NCI-H2081 (cell line): ENCODE results near the gene MTUS2.

Source experiments
- DNase-seq, 2 experiments: peaks; one replicate each; lab custom pipeline; 2025; lab: John Stamatoyannopoulos, UW

The MTUS2 gene

GRCh38 chr13:29484796-29485195, 664.7 kb downstream of the MTUS2 start:
- DNase-seq: no peak

DNA sequence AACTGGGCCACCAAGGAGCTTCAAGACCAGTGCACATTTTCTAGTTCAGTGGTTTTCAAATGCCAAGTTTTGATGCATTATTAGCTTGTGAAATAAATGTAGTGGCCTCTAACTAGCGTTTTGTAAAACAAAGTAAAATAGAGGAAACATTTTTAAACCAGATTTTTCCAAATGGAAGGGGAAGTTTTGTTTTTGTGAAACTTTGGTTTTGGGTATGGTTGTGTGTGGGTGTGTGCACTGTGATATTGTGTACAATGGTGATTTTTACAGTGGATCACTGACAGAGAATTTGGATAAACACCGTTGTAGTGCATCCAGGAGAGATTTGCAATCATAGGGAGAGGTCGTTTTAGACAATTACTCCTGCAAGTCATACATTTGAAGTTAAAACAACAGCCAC, 666.4 kb downstream of the MTUS2 start:
- no peak for DNase-seq

GRCh38 chr13:29487466-29488454, 667.6 kb downstream of the MTUS2 start:
- DNase-seq: no peak

- no peak for DNase-seq
Measured at GRCh38 chr13:29489650-29490560, 669.8 kb downstream of the MTUS2 start.

DNA sequence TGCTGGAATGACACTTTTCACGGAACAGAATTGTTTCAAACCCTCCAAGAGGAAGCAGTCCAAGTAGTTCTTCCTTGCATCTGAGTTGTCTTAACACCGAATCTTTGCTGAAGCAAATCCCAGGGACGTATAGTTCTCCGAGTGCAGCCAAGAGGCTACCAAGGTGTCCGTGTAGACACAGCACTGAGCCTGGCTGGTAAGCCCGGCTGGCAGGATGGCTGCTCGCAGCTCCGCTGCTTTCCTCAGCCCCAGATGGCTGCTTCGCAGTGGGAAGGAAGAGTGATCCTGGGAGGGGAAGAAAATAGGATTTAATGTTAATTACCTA, 670.4 kb downstream of the MTUS2 start:
- no peak for DNase-seq

DNA sequence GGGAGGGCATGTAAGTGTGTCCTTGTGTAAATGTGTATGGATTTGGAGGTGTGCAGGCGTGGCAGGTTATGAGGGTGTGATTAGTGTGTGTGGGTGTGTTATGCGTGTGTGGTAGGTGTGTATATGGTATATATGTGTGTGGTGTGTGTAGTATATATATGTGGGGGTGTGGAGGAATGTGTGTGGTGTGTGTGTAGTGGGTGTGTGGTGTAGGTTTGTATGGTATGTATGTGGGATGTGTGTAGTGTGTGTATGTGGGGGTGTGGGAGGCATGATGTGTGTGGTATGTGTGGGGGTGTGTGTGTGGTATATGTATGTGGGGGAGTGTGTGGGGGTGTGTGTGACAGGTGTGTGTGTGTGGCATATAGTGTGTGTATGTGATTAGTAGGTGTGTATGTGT, 671.1 kb downstream of the MTUS2 start:
- DNase-seq: no peak

DNA sequence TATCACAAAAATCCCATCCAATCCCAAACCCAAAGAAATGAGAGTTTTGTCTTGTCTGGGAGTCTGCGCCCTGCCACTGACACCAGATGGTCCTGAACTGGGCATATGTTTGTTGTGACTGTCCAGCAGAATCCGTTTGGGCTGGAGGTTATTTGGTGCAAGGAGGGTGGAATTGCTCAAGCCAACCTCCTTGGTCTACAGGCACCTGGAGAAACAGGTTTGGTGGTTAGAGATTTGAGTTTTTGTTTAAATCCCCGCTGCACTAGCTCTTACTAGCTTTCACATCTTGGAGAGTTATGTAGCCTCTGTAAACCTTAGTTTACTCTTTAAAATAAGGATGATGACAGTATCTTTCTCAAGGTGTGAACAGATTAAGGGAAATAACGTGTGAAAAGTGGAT, 673.7 kb downstream of the MTUS2 start:
- no peak for DNase-seq

- no peak for DNase-seq
Measured at GRCh38 chr13:29494520-29494919, 674.4 kb downstream of the MTUS2 start.

DNA sequence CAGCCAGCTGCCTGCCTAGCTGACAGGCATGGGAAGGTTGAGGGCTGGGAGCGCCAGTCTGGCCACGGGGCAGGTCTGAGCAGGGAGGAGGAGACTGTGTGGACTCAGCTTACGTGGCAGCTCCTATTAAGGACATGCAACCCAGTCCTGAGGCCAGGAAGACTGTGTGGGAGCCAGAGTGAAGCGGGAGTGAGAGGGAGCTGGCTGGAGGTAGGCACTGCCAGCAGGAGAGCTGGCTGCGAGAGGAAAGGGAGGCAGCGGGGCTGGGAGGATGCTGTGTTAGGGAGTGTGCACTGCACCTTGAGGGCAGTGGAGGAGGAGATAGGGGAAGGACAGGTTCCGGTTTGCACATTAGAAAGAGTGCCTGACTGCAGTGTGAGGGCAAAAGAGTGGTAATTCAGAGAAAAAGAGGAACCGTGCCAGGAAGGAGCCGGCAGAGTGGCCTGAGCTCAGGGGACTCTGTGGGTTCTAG, 676.1 kb downstream of the MTUS2 start:
- DNase-seq: no peak

- no peak for DNase-seq
Measured at GRCh38 chr13:29497137-29497654, 677.1 kb downstream of the MTUS2 start.

- no peak for DNase-seq
Measured at GRCh38 chr13:29498426-29499040, 678.4 kb downstream of the MTUS2 start.

- no peak for DNase-seq
Measured at GRCh38 chr13:29499506-29500165, 679.5 kb downstream of the MTUS2 start.

GRCh38 chr13:29500386-29500785, 680.2 kb downstream of the MTUS2 start:
- no peak for DNase-seq

GRCh38 chr13:29501674-29502073, 681.5 kb downstream of the MTUS2 start:
- no peak for DNase-seq

DNA sequence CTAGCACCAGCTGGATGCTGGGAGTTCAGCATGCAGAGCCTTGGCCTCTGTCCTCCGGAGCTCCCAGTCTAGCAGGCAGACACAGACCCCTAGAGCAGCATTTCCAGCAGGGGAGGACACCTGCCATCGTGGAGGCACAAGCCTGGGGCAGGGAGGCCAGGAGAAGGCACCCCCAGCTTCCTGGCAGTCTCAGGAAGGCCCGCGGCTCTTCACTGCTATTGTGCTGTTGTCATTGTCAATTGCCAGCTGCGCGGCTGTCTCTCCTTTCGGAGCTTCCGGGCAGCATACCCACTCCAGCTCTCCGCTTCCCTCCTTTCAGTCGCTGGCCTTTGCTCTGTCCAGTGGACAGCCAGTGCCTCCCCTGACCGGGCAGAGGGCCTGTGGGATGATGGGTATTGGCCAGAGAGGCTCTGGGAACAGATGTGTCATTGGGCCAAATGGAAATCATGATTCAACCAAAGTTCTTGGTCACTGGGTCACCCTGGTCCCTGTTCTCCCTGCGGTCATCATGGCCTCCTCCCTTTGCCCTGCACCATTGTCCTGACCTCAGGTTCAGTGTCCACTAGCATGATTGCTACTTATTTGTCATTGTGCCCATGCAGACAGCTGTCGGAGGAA, 682.4 kb downstream of the MTUS2 start:
- DNase-seq: no peak

DNA sequence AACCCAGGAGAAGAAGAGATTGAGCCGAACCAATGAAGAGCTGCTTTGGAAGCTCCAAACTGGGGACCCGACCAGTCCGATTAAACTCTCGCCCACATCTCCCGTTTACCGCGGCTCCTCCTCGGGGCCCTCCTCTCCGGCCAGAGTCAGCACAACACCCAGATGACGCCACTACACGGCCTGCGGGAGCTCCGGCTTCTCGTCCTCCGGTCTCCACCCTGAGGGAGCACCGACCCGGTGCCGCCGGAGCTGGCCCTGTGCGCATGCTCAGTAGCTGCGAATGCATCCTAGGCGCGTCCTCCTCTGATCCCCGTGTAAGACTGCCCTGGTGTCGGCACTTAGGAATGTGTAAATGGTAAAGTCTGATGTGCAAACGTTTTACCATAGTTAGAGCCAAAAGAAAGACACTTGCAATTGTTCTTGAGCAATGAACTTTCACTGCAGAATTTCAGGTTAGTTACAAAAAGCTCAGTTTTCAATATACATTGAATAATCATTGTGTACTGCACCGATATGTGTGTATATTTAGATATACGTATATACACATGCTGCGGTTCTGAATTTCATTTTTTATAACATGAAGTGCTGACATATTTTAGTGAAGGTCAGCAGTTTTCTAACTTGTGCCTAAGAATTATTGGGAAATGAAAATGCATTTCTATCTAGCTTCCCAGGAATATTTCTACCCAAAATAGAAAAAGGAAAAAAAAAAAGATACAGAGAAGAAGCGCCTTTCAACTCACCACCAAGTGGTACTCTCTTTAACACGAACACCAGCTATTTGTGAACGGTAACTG, 683.1 kb downstream of the MTUS2 start:
- no peak for DNase-seq

DNA sequence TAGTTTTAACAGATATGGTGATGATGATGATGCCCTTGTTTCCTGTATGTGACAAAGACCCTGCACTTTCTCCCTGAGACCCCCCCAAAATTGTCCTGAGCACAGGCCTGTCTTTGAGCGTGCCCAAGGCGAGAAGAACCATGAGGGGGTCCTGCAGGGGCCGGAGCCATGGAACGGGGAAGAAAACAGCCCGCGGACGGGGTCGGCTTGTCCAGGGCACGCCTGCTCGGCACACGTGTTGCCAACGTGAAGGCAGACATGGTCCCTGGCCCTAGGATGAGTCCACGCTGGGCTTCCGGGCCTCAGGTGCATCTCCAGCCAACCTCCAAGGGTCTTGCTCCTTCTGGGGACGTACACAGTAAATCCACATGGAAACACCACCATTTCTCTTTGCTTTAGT, 684.6 kb downstream of the MTUS2 start:
- no peak for DNase-seq

GRCh38 chr13:29505511-29505910, 685.4 kb downstream of the MTUS2 start:
- DNase-seq: no peak

- no peak for DNase-seq
Measured at GRCh38 chr13:29505950-29506349, 685.8 kb downstream of the MTUS2 start.

DNA sequence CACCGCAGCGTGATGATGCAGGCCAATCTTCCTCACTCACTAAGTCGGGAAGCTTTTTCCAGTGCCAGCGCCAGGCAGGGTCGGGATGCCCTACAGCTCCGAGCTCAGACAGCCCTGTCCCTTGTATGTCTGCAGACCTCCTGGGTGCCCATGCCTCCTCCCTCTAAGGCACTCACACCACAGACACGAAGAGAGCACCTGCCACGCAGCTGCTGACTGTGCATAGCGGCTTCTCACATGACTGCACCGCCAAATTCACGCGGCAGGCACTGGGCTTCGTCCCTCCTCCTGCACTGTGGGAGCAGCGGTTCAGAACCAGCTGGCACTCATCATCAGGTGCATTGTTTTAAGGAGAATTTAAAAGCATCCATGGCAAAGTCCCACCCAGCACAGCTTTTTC, 687.2 kb downstream of the MTUS2 start:
- peak; percentile 44 to 81 for DNase-seq
